B cell (primary cell): Measurements from ENCODE around the gene CDH2. TPM values are rescaled to one million over a fixed set of nuclear protein-coding genes. Genes with fewer than 3 reads are reported as not detected.

Experiments used
- ATAC-seq: fragments of 200-7000 bp; cut with Tn5 transposase; one replicate; pipeline ENCODE4 v1.10.0; 2021; ENCODE audit warnings: low read depth, mild to moderate bottlenecking, moderate number of reproducible peaks, moderate library complexity
- CTCF ChIA-PET: fragments of 350-600 bp; sonication (Branson Sonifier 250); formaldehyde crosslinking; loops from one replicate; lab custom pipeline; 2021; ENCODE audit warnings: antibody characterized with exemption, inconsistent platforms; lab: Charles Lee
- POLR2A ChIA-PET: fragments of 350-600 bp; sonication (Branson Sonifier 250); formaldehyde crosslinking; loops from one replicate; lab custom pipeline; 2021; ENCODE audit warnings: antibody characterized with exemption; lab: Charles Lee
- DNase-seq: peaks from one replicate; pipeline ENCODE4 v3.0.0; 2013
- H2AFZ ChIP-seq: 2 replicates; pipeline ENCODE4 v1.6.1; 2012; ENCODE audit warnings: mild to moderate bottlenecking, low read depth, low read length; ENCODE audit not compliant: insufficient read depth, poor library complexity, severe bottlenecking
- H3K27ac ChIP-seq, 2 donors: 1 replicate in 1 of 2; 2 replicates in 1 of 2; pipeline ENCODE4 v1.5.1; 2012 to 2013; ENCODE audit warnings: low read length in 2 of 2, mild to moderate bottlenecking in 2 of 2, moderate library complexity in 1 of 2
- H3K27me3 ChIP-seq, 4 experiments: fragments of 200-600 bp in 1 of 4; sonication (generic) in 1 of 4; replicated peaks in 1 of 4; 1 replicate in 2 of 4; 2 replicates in 2 of 4; pipeline versions ENCODE4 v1.6.1 to v1.7.0; 2013 to 2016; ENCODE audit warnings: low read length in 3 of 4, mild to moderate bottlenecking in 2 of 4, mixed read lengths in 1 of 4, moderate library complexity in 1 of 4; ENCODE audit not compliant: insufficient read depth in 4 of 4, control insufficient read depth in 3 of 4; ENCODE audit errors: control extremely low read depth in 1 of 4
- H3K36me3 ChIP-seq, 2 experiments: replicated peaks in 1 of 2; 1 replicate in 1 of 2; 2 replicates in 1 of 2; pipeline versions ENCODE4 v1.6.1 to v1.7.1; 2013; ENCODE audit warnings: low read length in 1 of 2; ENCODE audit not compliant: insufficient read depth in 2 of 2, control insufficient read depth in 1 of 2; ENCODE audit errors: control extremely low read depth in 1 of 2, extremely low read depth in 1 of 2
- H3K4me1 ChIP-seq, 2 donors: fragments of 200-600 bp in 1 of 2; sonication (generic) in 1 of 2; 1 replicate in 1 of 2; 2 replicates in 1 of 2; pipeline versions ENCODE4 v1.5.1 to v1.6.1; 2013 to 2017; ENCODE audit warnings: low read length in 2 of 2; ENCODE audit not compliant: control insufficient read depth in 2 of 2, insufficient read depth in 2 of 2
- H3K4me2 ChIP-seq: replicated peaks from 2 replicates; pipeline ENCODE3; 2012; ENCODE audit warnings: mild to moderate bottlenecking, low read depth, low read length; ENCODE audit not compliant: poor library complexity, severe bottlenecking
- H3K4me3 ChIP-seq, 5 experiments: fragments of 200-600 bp in 1 of 5; sonication (generic) in 1 of 5; 1 replicate in 3 of 5; 2 replicates in 2 of 5; pipeline versions ENCODE4 v1.5.1 to v1.7.0; 2011 to 2016; ENCODE audit warnings: low read length in 4 of 5, mild to moderate bottlenecking in 4 of 5, low read depth in 2 of 5, control low read depth in 1 of 5, moderate library complexity in 1 of 5; ENCODE audit not compliant: insufficient read depth in 1 of 5; ENCODE audit errors: control extremely low read depth in 1 of 5, extremely low read depth in 1 of 5
- H3K79me2 ChIP-seq: fragments of 200-600 bp; sonication (generic); one replicate; pipeline ENCODE4 v1.6.0; 2016; ENCODE audit warnings: low read length; ENCODE audit not compliant: control insufficient read depth, insufficient read depth
- H3K9ac ChIP-seq: fragments of 200-600 bp; sonication (generic); 2 replicates; pipeline ENCODE4 v1.6.1; 2017; ENCODE audit warnings: mild to moderate bottlenecking, low read length, moderate library complexity
- H3K9me3 ChIP-seq, 3 donors: one replicate each; pipeline versions ENCODE4 v1.6.1 to v1.7.1; 2013; ENCODE audit warnings: low read length in 2 of 3; ENCODE audit not compliant: control insufficient read depth in 2 of 3, insufficient read depth in 1 of 3; ENCODE audit errors: control extremely low read depth in 1 of 3
- H4K20me1 ChIP-seq: 2 replicates; pipeline ENCODE4 v1.6.0; 2012; ENCODE audit warnings: mild to moderate bottlenecking, low read length; ENCODE audit not compliant: insufficient read depth, control insufficient read depth, poor library complexity, severe bottlenecking
- H3K27ac Mint-ChIP-seq: one replicate; pipeline ENCODE4 v1.8.0; 2021; ENCODE audit warnings: mixed read lengths
- H3K27me3 Mint-ChIP-seq: one replicate; pipeline ENCODE4 v1.8.0; 2021; ENCODE audit warnings: mixed read lengths
- H3K4me1 Mint-ChIP-seq: one replicate; pipeline ENCODE4 v1.8.0; 2021; ENCODE audit warnings: mixed read lengths
- H3K4me3 Mint-ChIP-seq: one replicate; pipeline ENCODE4 v1.8.0; 2021; ENCODE audit warnings: mixed read lengths
- H3K9me3 Mint-ChIP-seq: one replicate; pipeline ENCODE4 v1.8.0; 2022; ENCODE audit warnings: mixed read lengths; ENCODE audit not compliant: insufficient read depth
- CTCF ChIP-seq: fragments of 200-600 bp; IDR thresholded peaks from one replicate; pipeline ENCODE4 v1.8.0; 2022; ENCODE audit warnings: antibody characterized with exemption, mild to moderate bottlenecking
- EZH2 ChIP-seq: IDR thresholded peaks from 2 replicates; pipeline ENCODE4 v1.6.1; 2012; ENCODE audit warnings: borderline replicate concordance, low read depth, mild to moderate bottlenecking, moderate library complexity, low read length; ENCODE audit not compliant: insufficient read depth, poor library complexity, severe bottlenecking
- WGBS: methylation state at CpG from one replicate; pipeline ENCODE4 v1.1.5; 2013; ENCODE audit warnings: missing lambda C conversion rate; ENCODE audit not compliant: insufficient coverage; 5-methylcytosine and 5-hydroxymethylcytosine counted together
- intact Hi-C: fragments of 100-400 bp; cut with micrococcal nuclease; formaldehyde crosslinking; loops from one replicate; pipeline ENCODE4 v1.10.0; 2022
- polyA plus RNA-seq: library from polyadenylated mRNA; depleted of rRNA; stranded (reverse); fragments of >200 nt; gene quantifications from 2 replicates; pipeline ENCODE4 v1.2.3, GENCODE V29; 2012
- total RNA-seq, 2 donors: library from RNA; stranded (reverse); fragments of 120-200 nt in 1 of 2; gene quantifications; 1 replicate in 1 of 2; 2 replicates in 1 of 2; pipeline versions ENCODE4 v1.2.3 to v1.2.4, GENCODE V29; 2013 to 2022

Gene CDH2
- total and polyA plus RNA-seq, 2 donors (not counting 1 experiment from before 2014, with no cell fraction given): not detected

GRCh38 chr18:28127228-28127627 is 49.7 kb downstream of the CDH2 start:
- no peaks in the 10 kb centered on the region for H3K27me3 Mint-ChIP-seq
- H3K27me3 ChIP-seq: no peaks in the 10 kb centered on the region
- no peaks in the 10 kb centered on the region for H3K36me3 ChIP-seq
- no peak overlapping the region for H3K4me3 ChIP-seq
- H3K27ac Mint-ChIP-seq: no peak overlapping the region
- ATAC-seq: no peak
- no peak overlapping the region for H3K9ac ChIP-seq
- H3K9me3 Mint-ChIP-seq: no peaks in the 10 kb centered on the region
- no peaks in the 10 kb centered on the region for H3K4me1 Mint-ChIP-seq
- no peaks in the 10 kb centered on the region for H4K20me1 ChIP-seq
- H3K4me2 ChIP-seq: no peak overlapping the region
- H3K9me3 ChIP-seq: no peaks in the 10 kb centered on the region
- no peaks in the 10 kb centered on the region for H3K4me1 ChIP-seq
- TF ChIP-seq CTCF (no peak), EZH2 (no peak)
- DNase-seq: no peak
- no CpG with 5 or more reads among the region's 6 CpGs for WGBS
- intact Hi-C loops: no loop called here
- H2AFZ ChIP-seq: no peak overlapping the region
- POLR2A ChIA-PET: no interaction called here
- H3K4me3 Mint-ChIP-seq: no peak overlapping the region
- no peak overlapping the region for H3K27ac ChIP-seq
- no peaks in the 10 kb centered on the region for H3K79me2 ChIP-seq
- CTCF ChIA-PET: no interaction called here

- H3K36me3 ChIP-seq: no peaks in the 10 kb centered on the region
- H3K27me3 Mint-ChIP-seq: no peaks in the 10 kb centered on the region
- DNase-seq: no peak
- H3K4me3 Mint-ChIP-seq: no peak overlapping the region
- no peak overlapping the region for H3K4me2 ChIP-seq
- ATAC-seq: no peak
- H3K79me2 ChIP-seq: no peaks in the 10 kb centered on the region
- H3K27ac ChIP-seq: no peak overlapping the region
- no peak overlapping the region for H3K4me3 ChIP-seq
- 90% methylated on average over 4 of the region's 5 CpGs for WGBS
- no peaks in the 10 kb centered on the region for H3K27me3 ChIP-seq
- no peak overlapping the region for H3K9ac ChIP-seq
- H3K9me3 Mint-ChIP-seq: no peaks in the 10 kb centered on the region
- no peaks in the 10 kb centered on the region for H3K9me3 ChIP-seq
- no peaks in the 10 kb centered on the region for H4K20me1 ChIP-seq
- no peak for TF ChIP-seq EZH2
- no peak for TF ChIP-seq CTCF
- intact Hi-C loops: no loop called here
- CTCF ChIA-PET: no interaction called here
- no peak overlapping the region for H3K27ac Mint-ChIP-seq
- no peaks in the 10 kb centered on the region for H3K4me1 Mint-ChIP-seq
- no peak overlapping the region for H2AFZ ChIP-seq
- POLR2A ChIA-PET: no interaction called here
- H3K4me1 ChIP-seq: no peaks in the 10 kb centered on the region
Observed at GRCh38 chr18:28126768-28127167, 50.2 kb downstream of the CDH2 start.
